ENCODE measurements around the gene SRD5A2. TPM values are rescaled to one million over a fixed set of nuclear protein-coding genes. Genes with fewer than 3 reads are reported as not detected.

Gene SRD5A2
- total and polyA plus RNA-seq, 2 of the 8 experiments (the other 6 are each of a cell fraction or from before 2014, with no cell fraction given) = 0.02 TPM; not detected in 1

GRCh38 chr2:31598694-31599093 is 18.0 kb upstream of the SRD5A2 start:
- Histone ChIP-seq H3K56ac (replicated peaks; ENCODE audit: insufficient read length, low read depth, low read length) (no peak overlapping the region), H3K23ac (ENCODE audit: insufficient read length) (no peak overlapping the region), H3K79me2 (ENCODE audit: control insufficient read depth in 1 of 2, insufficient read depth in 2 of 2, low read length in 2 of 2) (no peaks in the 10 kb centered on the region), H4K91ac (replicated peaks; ENCODE audit: insufficient read length, low read length) (no peak overlapping the region), H2AK5ac (ENCODE audit: low read depth, low read length) (no peak overlapping the region), H3K36me3 (ENCODE audit: control insufficient read depth in 2 of 4, insufficient read depth in 4 of 4, low read length in 3 of 4) (no peaks in the 10 kb centered on the region), H3K4me2 (ENCODE audit: insufficient read depth in 1 of 2, low read depth in 2 of 2, low read length in 2 of 2) (no peak overlapping the region), H3K23me2 (ENCODE audit: low read depth, low read length) (no peaks in the 10 kb centered on the region), H2BK15ac (ENCODE audit: low read length) (no peak overlapping the region), H3K27ac (ENCODE audit: low read depth, low read length) (no peak overlapping the region), H3K4me1 (replicated peaks in 1 of 4; ENCODE audit: control insufficient read depth in 3 of 4, insufficient read depth in 4 of 4, low read length in 3 of 4) (no peaks in the 10 kb centered on the region), H3K9ac (replicated peaks in 1 of 4; ENCODE audit: extremely low read depth in 1 of 4, low read depth in 3 of 4, low read length in 3 of 4) (no peak overlapping the region), H2AFZ (ENCODE audit: low read length) (no peak overlapping the region), H4K8ac (ENCODE audit: extremely low read depth, insufficient read depth, low read length) (no peak overlapping the region), H3K18ac (ENCODE audit: extremely low read depth, low read length) (no peak overlapping the region), H3K27me3 (replicated peaks in 1 of 4; ENCODE audit: control insufficient read depth in 3 of 4, extremely low read depth in 1 of 4, insufficient read depth in 3 of 4, low read length in 3 of 4) (no peaks in the 10 kb centered on the region), H3K4me3 (ENCODE audit: extremely low read depth in 1 of 4, insufficient read depth in 2 of 4, low read depth in 3 of 4, low read length in 4 of 4) (no peak overlapping the region), H2BK5ac (ENCODE audit: low read depth, low read length) (no peak overlapping the region), H3K14ac (ENCODE audit: insufficient read length) (no peak overlapping the region), H2BK20ac (ENCODE audit: low read length) (no peak overlapping the region), H2BK12ac (ENCODE audit: low read depth, low read length) (no peak overlapping the region), H4K5ac (ENCODE audit: insufficient read length, low read depth, low read length) (no peak overlapping the region), H4K20me1 (replicated peaks in 1 of 2; ENCODE audit: control insufficient read depth in 1 of 2, insufficient read depth in 2 of 2, low read length in 2 of 2) (no peaks in the 10 kb centered on the region), H3K4ac (replicated peaks; ENCODE audit: insufficient read length, low read depth, low read length) (no peak overlapping the region), H3K79me1 (ENCODE audit: low read depth, low read length) (no peaks in the 10 kb centered on the region), H2BK120ac (replicated peaks; ENCODE audit: low read depth, low read length) (no peak overlapping the region), H3K9me3 (ENCODE audit: insufficient read depth in 2 of 2, low read depth in 1 of 2, low read length in 1 of 2) (peaks cover 14 to 18% of the 10 kb centered on the region in 2 experiments; a peak in 3 of 4 replicates)
- POLR2A ChIA-PET (ENCODE audit: partially characterized antibody) = no interaction called here
- FAIRE-seq (no peak), DNase-seq (ENCODE audit: low read depth in 1 of 2, low spot score in 2 of 2) (no peak)
- CTCF ChIA-PET (ENCODE audit: partially characterized antibody) = no interaction called here
- TF ChIP-seq YY1 (IDR thresholded peaks at IDR 0.05; ENCODE audit: low read depth, low read length) = no peak
- TF ChIP-seq BACH1 (IDR thresholded peaks at IDR 0.05; ENCODE audit: low read length) = no peak

Data from H1 (cell line).